Natural killer cell (primary cell): ENCODE measurements around the gene SAMM50. TPM values are rescaled to one million over a fixed set of nuclear protein-coding genes. Genes with fewer than 3 reads are reported as not detected.

ENCODE experiments used
- ATAC-seq, 3 donors: fragments of 150-1000 bp in 2 of 3; fragments of 200-7000 bp in 1 of 3; cut with Tn5 transposase; 1 replicate in 1 of 3; 2 replicates in 2 of 3; pipeline ENCODE4 v1.10.0; 2021; ENCODE audit warnings: mild to moderate bottlenecking in 2 of 3, moderate library complexity in 2 of 3
- DNase-seq, 2 donors: peaks; one replicate each; pipeline versions ENCODE4 v3.0.0 to v3.0.0-alpha.2; 2013 to 2021; ENCODE audit warnings: mixed read lengths in 1 of 2
- H3K27ac ChIP-seq: one replicate; pipeline ENCODE4 v1.5.1; 2013; ENCODE audit warnings: mild to moderate bottlenecking, low read length
- H3K27me3 ChIP-seq: one replicate; pipeline ENCODE4 v1.6.1; 2013; ENCODE audit warnings: low read length; ENCODE audit not compliant: control insufficient read depth, insufficient read depth
- H3K36me3 ChIP-seq: one replicate; pipeline ENCODE4 v1.6.1; 2013; ENCODE audit warnings: low read length; ENCODE audit not compliant: control insufficient read depth, insufficient read depth
- H3K4me1 ChIP-seq: one replicate; pipeline ENCODE4 v1.6.1; 2013; ENCODE audit warnings: low read length; ENCODE audit not compliant: control insufficient read depth, insufficient read depth
- H3K4me3 ChIP-seq: one replicate; pipeline ENCODE4 v1.5.1; 2013; ENCODE audit warnings: low read length
- H3K9me3 ChIP-seq: one replicate; pipeline ENCODE4 v1.6.1; 2013; ENCODE audit warnings: low read length; ENCODE audit not compliant: control insufficient read depth, insufficient read depth
- H3K27ac Mint-ChIP-seq, 2 donors: one replicate each; pipeline ENCODE4 v1.8.0; 2022; ENCODE audit warnings: mild to moderate bottlenecking in 2 of 2, mixed read lengths in 2 of 2, moderate library complexity in 1 of 2
- H3K27me3 Mint-ChIP-seq, 2 donors: one replicate each; pipeline ENCODE4 v1.8.0; 2022; ENCODE audit warnings: low read depth in 2 of 2, mixed read lengths in 2 of 2
- H3K36me3 Mint-ChIP-seq: one replicate; pipeline ENCODE4 v1.8.0; 2022; ENCODE audit warnings: mixed read lengths
- H3K4me1 Mint-ChIP-seq, 2 donors: one replicate each; pipeline ENCODE4 v1.8.0; 2022; ENCODE audit warnings: mixed read lengths in 2 of 2
- H3K4me3 Mint-ChIP-seq: one replicate; pipeline ENCODE4 v1.8.0; 2022; ENCODE audit warnings: mild to moderate bottlenecking, moderate library complexity, mixed read lengths
- H3K9me3 Mint-ChIP-seq, 2 donors: one replicate each; pipeline ENCODE4 v1.8.0; 2022; ENCODE audit warnings: mixed read lengths in 2 of 2
- CTCF ChIP-seq: fragments of 200-600 bp; IDR thresholded peaks from one replicate; pipeline ENCODE4 v1.8.0; 2022; ENCODE audit warnings: antibody characterized with exemption
- WGBS: methylation state at CpG from one replicate; pipeline ENCODE4 v1.1.7; 2013; ENCODE audit warnings: missing lambda C conversion rate; ENCODE audit not compliant: insufficient coverage; 5-methylcytosine and 5-hydroxymethylcytosine counted together
- intact Hi-C: fragments of 100-400 bp; cut with micrococcal nuclease; formaldehyde crosslinking; loops from one replicate; pipeline ENCODE4 v1.14.2; 2022
- total RNA-seq, 4 donors: library from RNA; stranded (reverse); fragments of 120-200 nt in 1 of 4; gene quantifications; one replicate each; pipeline versions ENCODE4 v1.2.3 to v1.2.4, GENCODE V29; 2013 to 2022

The SAMM50 gene
- total RNA-seq, 3 donors from 2014 or later (not counting 1 experiment from before 2014, with no cell fraction given): 25.9 to 30.6 (median 29.7) TPM

- ATAC-seq: no peak
Observed at GRCh38 chr22:43910178-43910695, 45.0 kb upstream of the SAMM50 start.

GRCh38 chr22:43911351-43911750 is 43.9 kb upstream of the SAMM50 start:
- Mint-ChIP-seq H3K36me3 (no peaks in the 10 kb centered on the region), H3K4me3 (no peak overlapping the region), H3K4me1 (no peaks in the 10 kb centered on the region), H3K27ac (no peak overlapping the region), H3K27me3 (peaks cover 12 to 30% of the 10 kb centered on the region in 2 donors), H3K9me3 (no peaks in the 10 kb centered on the region)
- H3K27ac ChIP-seq: no peak overlapping the region
- no peaks in the 10 kb centered on the region for H3K36me3 ChIP-seq
- H3K9me3 ChIP-seq: no peaks in the 10 kb centered on the region
- no peak for DNase-seq
- no peak for TF ChIP-seq CTCF
- no peak overlapping the region for H3K4me3 ChIP-seq
- 26% methylated on average over 4 of the region's 4 CpGs for WGBS
- intact Hi-C loops: no loop called here
- no peaks in the 10 kb centered on the region for H3K27me3 ChIP-seq
- ATAC-seq: no peak
- H3K4me1 ChIP-seq: no peaks in the 10 kb centered on the region

More at GRCh38 chr22:43910178-43910695, 45.0 kb upstream of the SAMM50 start:
- no peaks in the 10 kb centered on the region for H3K36me3 ChIP-seq
- H3K9me3 ChIP-seq: no peaks in the 10 kb centered on the region
- no peaks in the 10 kb centered on the region for H3K4me1 ChIP-seq
- WGBS: 73% methylated on average over 6 of the region's 6 CpGs
- Mint-ChIP-seq H3K4me3 (no peak overlapping the region), H3K36me3 (no peaks in the 10 kb centered on the region), H3K9me3 (no peaks in the 10 kb centered on the region), H3K27me3 (peaks cover 12 to 27% of the 10 kb centered on the region in 2 donors), H3K4me1 (no peaks in the 10 kb centered on the region), H3K27ac (no peak overlapping the region)
- intact Hi-C loops: no loop called here
- no peak for DNase-seq
- no peak overlapping the region for H3K4me3 ChIP-seq
- TF ChIP-seq CTCF: no peak
- H3K27ac ChIP-seq: no peak overlapping the region
- no peaks in the 10 kb centered on the region for H3K27me3 ChIP-seq

- Histone ChIP-seq H3K27ac (no peak overlapping the region), H3K4me3 (no peak overlapping the region), H3K4me1 (no peaks in the 10 kb centered on the region), H3K36me3 (no peaks in the 10 kb centered on the region), H3K9me3 (no peaks in the 10 kb centered on the region), H3K27me3 (no peaks in the 10 kb centered on the region)
- no peaks in the 10 kb centered on the region for H3K4me1 Mint-ChIP-seq
- no peak for TF ChIP-seq CTCF
- no peaks in the 10 kb centered on the region for H3K9me3 Mint-ChIP-seq
- DNase-seq (no peak), ATAC-seq (no peak)
- H3K27ac Mint-ChIP-seq: no peak overlapping the region
- H3K36me3 Mint-ChIP-seq: no peaks in the 10 kb centered on the region
- peaks cover 7 to 24% of the 10 kb centered on the region in 2 donors for H3K27me3 Mint-ChIP-seq
- intact Hi-C loops: no loop called here
- 71% methylated on average over 6 of the region's 6 CpGs for WGBS
- H3K4me3 Mint-ChIP-seq: no peak overlapping the region
Observed at GRCh38 chr22:43917521-43917920, 37.7 kb upstream of the SAMM50 start.
